ENCODE data around the gene EPM2AIP1.
A peak's percentile ranks its signal among the peaks of the same experiment; 100 is the strongest.

The EPM2AIP1 gene

GRCh38 chr3:37028329-37028728 is 35.4 kb upstream of the EPM2AIP1 start:
- H3K27me3 ChIP-seq (ENCODE audit: control insufficient read depth, insufficient read depth, low read length), result no peaks in the 10 kb centered on the region
- no peaks in the 10 kb centered on the region for H3K9me3 ChIP-seq (ENCODE audit: control insufficient read depth, low read depth, low read length)
- H3K9ac ChIP-seq (ENCODE audit: low read length), result no peak overlapping the region
- H3K27ac ChIP-seq (ENCODE audit: low read length), result no peak overlapping the region
- H3K4me3 ChIP-seq (ENCODE audit: low read length), result no peak overlapping the region
- H3K36me3 ChIP-seq (ENCODE audit: control insufficient read depth, low read depth, low read length), result peaks cover 62% of the 10 kb centered on the region
- H3K4me1 ChIP-seq (ENCODE audit: control insufficient read depth, low read depth, low read length), result no peaks in the 10 kb centered on the region

DNA sequence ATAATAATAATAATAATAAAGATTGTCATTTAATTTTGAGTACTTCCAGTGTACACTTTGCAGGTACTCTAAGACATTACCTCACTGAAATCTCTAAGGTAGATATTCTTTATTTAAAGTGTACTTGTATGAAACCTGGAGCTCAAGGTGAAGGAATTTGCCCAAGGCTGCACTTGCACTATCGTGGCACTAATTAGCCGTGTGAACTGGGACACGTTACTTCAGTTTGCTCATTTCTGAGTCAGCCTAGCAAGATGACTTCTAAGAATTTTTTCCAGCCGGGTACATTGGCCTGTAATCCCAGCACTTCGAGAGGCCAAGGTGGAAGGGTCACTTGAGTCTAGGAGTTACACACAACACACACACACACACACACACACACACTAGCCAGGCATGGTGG is 33.9 kb upstream of the EPM2AIP1 start:
- Histone ChIP-seq H3K9me3 (ENCODE audit: control insufficient read depth, low read depth, low read length) (no peaks in the 10 kb centered on the region), H3K27ac (ENCODE audit: low read length) (no peak overlapping the region), H3K4me3 (ENCODE audit: low read length) (no peak overlapping the region), H3K9ac (ENCODE audit: low read length) (no peak overlapping the region), H3K4me1 (ENCODE audit: control insufficient read depth, low read depth, low read length) (no peaks in the 10 kb centered on the region), H3K27me3 (ENCODE audit: control insufficient read depth, insufficient read depth, low read length) (no peaks in the 10 kb centered on the region), H3K36me3 (ENCODE audit: control insufficient read depth, low read depth, low read length) (peaks cover 64% of the 10 kb centered on the region)

- Histone ChIP-seq H3K4me3 (ENCODE audit: low read length) (no peak overlapping the region), H3K27me3 (ENCODE audit: control insufficient read depth, insufficient read depth, low read length) (no peaks in the 10 kb centered on the region), H3K27ac (ENCODE audit: low read length) (no peak overlapping the region), H3K9me3 (ENCODE audit: control insufficient read depth, low read depth, low read length) (no peaks in the 10 kb centered on the region), H3K4me1 (ENCODE audit: control insufficient read depth, low read depth, low read length) (no peaks in the 10 kb centered on the region), H3K9ac (ENCODE audit: low read length) (no peak overlapping the region), H3K36me3 (ENCODE audit: control insufficient read depth, low read depth, low read length) (peaks cover 63% of the 10 kb centered on the region)
Observed at GRCh38 chr3:37025561-37026335, 32.8 kb upstream of the EPM2AIP1 start.

DNA sequence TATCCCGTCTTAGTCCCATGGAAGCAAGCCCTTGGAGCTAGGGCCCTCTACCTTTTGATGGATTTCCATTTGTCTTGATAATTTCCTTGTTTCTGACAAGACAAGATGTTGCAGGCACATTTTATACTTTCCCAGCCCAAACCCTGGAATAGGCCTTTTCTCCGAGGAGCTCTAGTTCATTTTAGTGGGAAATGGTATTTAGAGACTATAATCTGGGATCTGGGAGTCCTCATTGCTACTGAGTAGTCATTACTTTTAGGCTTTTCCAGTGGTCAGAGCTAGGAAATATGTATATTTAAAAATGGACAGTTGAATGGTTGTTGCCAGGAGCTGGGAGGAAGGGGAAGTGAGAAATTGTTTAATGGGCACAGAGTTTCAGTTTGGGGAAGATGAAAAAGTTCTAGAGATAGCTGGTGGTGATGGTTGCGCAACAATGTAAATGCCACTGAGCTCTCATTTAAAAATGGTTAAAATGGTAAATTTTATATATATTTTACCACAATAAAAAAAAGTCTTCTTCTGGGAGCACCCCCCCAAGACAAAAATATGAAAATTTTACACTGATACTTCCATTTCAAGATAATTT is 32.0 kb upstream of the EPM2AIP1 start:
- Histone ChIP-seq H3K9me3 (ENCODE audit: control insufficient read depth, low read depth, low read length) (no peaks in the 10 kb centered on the region), H3K4me1 (ENCODE audit: control insufficient read depth, low read depth, low read length) (no peaks in the 10 kb centered on the region), H3K4me3 (ENCODE audit: low read length) (no peak overlapping the region), H3K36me3 (ENCODE audit: control insufficient read depth, low read depth, low read length) (peaks cover 65% of the 10 kb centered on the region), H3K27me3 (ENCODE audit: control insufficient read depth, insufficient read depth, low read length) (no peaks in the 10 kb centered on the region), H3K9ac (ENCODE audit: low read length) (no peak overlapping the region), H3K27ac (ENCODE audit: low read length) (no peak overlapping the region)

GRCh38 chr3:37024092-37024491 is 31.2 kb upstream of the EPM2AIP1 start:
- Histone ChIP-seq H3K27ac (ENCODE audit: low read length) (no peak overlapping the region), H3K9ac (ENCODE audit: low read length) (no peak overlapping the region), H3K9me3 (ENCODE audit: control insufficient read depth, low read depth, low read length) (no peaks in the 10 kb centered on the region), H3K27me3 (ENCODE audit: control insufficient read depth, insufficient read depth, low read length) (no peaks in the 10 kb centered on the region), H3K4me1 (ENCODE audit: control insufficient read depth, low read depth, low read length) (no peaks in the 10 kb centered on the region), H3K36me3 (ENCODE audit: control insufficient read depth, low read depth, low read length) (peaks cover 65% of the 10 kb centered on the region), H3K4me3 (ENCODE audit: low read length) (no peak overlapping the region)

DNA sequence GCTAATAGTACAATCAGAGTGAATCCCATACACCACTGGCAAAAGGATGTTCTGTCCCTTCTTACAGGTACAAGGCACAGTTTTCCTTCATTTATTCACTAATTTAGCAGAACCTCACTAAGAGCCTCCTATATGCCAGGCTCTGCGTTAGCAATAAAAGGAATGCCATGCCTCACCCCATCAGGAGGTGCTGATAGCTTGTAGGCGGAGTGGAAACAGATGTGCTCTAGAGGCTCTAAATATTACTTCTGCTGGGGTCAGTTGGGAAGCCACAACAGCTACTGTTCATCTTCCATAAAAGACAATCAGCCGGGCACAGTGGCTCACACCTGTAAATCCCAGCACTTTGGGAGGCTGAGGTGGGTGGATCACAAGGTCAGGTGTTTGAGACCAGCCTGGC is 24.8 kb upstream of the EPM2AIP1 start:
- H3K36me3 ChIP-seq (ENCODE audit: control insufficient read depth, low read depth, low read length), result peaks cover 76% of the 10 kb centered on the region

DNA sequence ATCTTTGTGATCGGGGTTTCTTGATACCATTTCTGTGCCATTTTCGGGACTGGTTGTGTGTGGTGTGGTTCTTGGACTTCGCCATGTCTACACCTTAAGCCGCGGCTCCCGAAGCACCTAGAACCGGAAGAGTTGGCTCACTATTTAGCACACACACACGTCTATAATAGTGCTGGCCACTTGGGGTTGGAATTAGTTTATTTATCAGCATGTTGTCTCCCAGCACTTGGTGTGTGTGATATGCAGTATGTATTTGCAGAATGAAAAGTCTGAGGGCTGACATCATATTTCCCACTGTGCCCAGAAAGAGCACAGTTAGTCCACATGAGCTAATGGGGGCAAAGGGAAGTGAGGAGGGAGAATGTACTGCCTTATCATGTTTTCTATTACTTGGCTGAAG is 24.0 kb upstream of the EPM2AIP1 start:
- H3K36me3 ChIP-seq (ENCODE audit: control insufficient read depth, low read depth, low read length), result peaks cover 79% of the 10 kb centered on the region
- H3K9me3 ChIP-seq (ENCODE audit: control insufficient read depth, low read depth, low read length), result no peaks in the 10 kb centered on the region
- no peak overlapping the region for H3K27ac ChIP-seq (ENCODE audit: low read length)
- no peaks in the 10 kb centered on the region for H3K4me1 ChIP-seq (ENCODE audit: control insufficient read depth, low read depth, low read length)
- no peaks in the 10 kb centered on the region for H3K27me3 ChIP-seq (ENCODE audit: control insufficient read depth, insufficient read depth, low read length)
- H3K9ac ChIP-seq (ENCODE audit: low read length), result no peak overlapping the region
- H3K4me3 ChIP-seq (ENCODE audit: low read length), result no peak overlapping the region

More for the DNA sequence above, 24.8 kb upstream of the EPM2AIP1 start:
- Histone ChIP-seq H3K4me3 (ENCODE audit: low read length) (no peak overlapping the region), H3K9ac (ENCODE audit: low read length) (no peak overlapping the region), H3K9me3 (ENCODE audit: control insufficient read depth, low read depth, low read length) (no peaks in the 10 kb centered on the region), H3K27ac (ENCODE audit: low read length) (no peak overlapping the region), H3K4me1 (ENCODE audit: control insufficient read depth, low read depth, low read length) (no peaks in the 10 kb centered on the region), H3K27me3 (ENCODE audit: control insufficient read depth, insufficient read depth, low read length) (no peaks in the 10 kb centered on the region)

DNA sequence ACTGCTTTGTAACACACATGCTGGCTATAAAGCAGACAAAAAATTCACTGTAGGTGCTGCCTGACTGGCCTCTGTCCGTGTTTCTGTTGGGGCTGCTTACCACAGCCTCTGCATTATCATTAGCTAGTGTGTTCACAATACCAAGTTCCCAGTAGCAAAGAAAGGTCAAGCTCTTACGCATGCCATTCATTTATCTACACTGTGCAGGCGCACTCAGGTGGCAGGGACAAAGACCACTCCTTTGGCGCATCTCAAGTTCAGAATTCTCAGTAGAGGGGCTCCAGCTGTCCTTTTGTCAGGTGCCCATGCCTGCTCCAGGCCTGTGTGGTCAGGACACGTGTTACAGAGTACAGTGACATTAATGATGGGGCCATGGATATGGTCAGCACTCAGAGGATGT is 22.7 kb upstream of the EPM2AIP1 start:
- Histone ChIP-seq H3K9me3 (ENCODE audit: control insufficient read depth, low read depth, low read length) (no peaks in the 10 kb centered on the region), H3K4me3 (ENCODE audit: low read length) (no peak overlapping the region), H3K4me1 (ENCODE audit: control insufficient read depth, low read depth, low read length) (no peaks in the 10 kb centered on the region), H3K9ac (ENCODE audit: low read length) (no peak overlapping the region), H3K27me3 (ENCODE audit: control insufficient read depth, insufficient read depth, low read length) (no peaks in the 10 kb centered on the region), H3K36me3 (ENCODE audit: control insufficient read depth, low read depth, low read length) (peaks cover 77% of the 10 kb centered on the region), H3K27ac (ENCODE audit: low read length) (no peak overlapping the region)

DNA sequence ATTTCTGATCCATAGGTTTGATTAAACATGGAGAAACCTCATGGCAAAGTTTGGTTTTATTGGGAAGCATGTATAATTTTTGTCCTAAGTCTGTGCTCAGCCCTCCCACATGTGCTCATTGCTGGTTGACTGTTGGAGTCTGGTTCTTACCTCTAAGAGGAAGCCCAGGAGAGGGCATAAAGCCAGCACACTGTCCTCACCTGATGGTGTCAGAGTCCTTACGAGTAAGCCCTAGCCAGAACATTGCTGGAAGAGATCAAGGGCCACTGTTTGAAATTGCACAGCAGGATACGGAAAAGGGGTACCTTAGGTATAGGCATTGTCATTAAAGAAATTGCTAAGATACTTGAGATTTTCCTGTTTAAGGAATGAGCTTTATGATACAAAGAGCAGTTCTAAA is 21.7 kb upstream of the EPM2AIP1 start:
- Histone ChIP-seq H3K36me3 (ENCODE audit: control insufficient read depth, low read depth, low read length) (peaks cover 68% of the 10 kb centered on the region), H3K27me3 (ENCODE audit: control insufficient read depth, insufficient read depth, low read length) (no peaks in the 10 kb centered on the region), H3K4me3 (ENCODE audit: low read length) (no peak overlapping the region), H3K4me1 (ENCODE audit: control insufficient read depth, low read depth, low read length) (no peaks in the 10 kb centered on the region), H3K9ac (ENCODE audit: low read length) (no peak overlapping the region), H3K27ac (ENCODE audit: low read length) (no peak overlapping the region), H3K9me3 (ENCODE audit: control insufficient read depth, low read depth, low read length) (no peaks in the 10 kb centered on the region)

GRCh38 chr3:36993326-36994283 is 674 bp upstream of the EPM2AIP1 start, which contains the start of gene MLH1:
Gene MLH1 (plus strand): TSS chr3:36993518. CDS start chr3:36993548, 30 bp downstream.
- Histone ChIP-seq H3K4me3 (ENCODE audit: low read length) (peak within 1 kb of the TSS; percentile 98), H3K27me3 (ENCODE audit: control insufficient read depth, insufficient read depth, low read length) (no peaks in the 10 kb centered on the region), H3K9me3 (ENCODE audit: control insufficient read depth, low read depth, low read length) (no peaks in the 10 kb centered on the region), H3K4me1 (ENCODE audit: control insufficient read depth, low read depth, low read length) (peaks cover 21% of the 10 kb centered on the region), H3K27ac (ENCODE audit: low read length) (peak within 1 kb of the TSS; percentile 90), H3K36me3 (ENCODE audit: control insufficient read depth, low read depth, low read length) (peaks cover 39% of the 10 kb centered on the region), H3K9ac (ENCODE audit: low read length) (peak within 1 kb of the TSS; percentile 92)
